Nephron (organoid): ENCODE data around the gene KCNN1.
A peak's percentile ranks its signal among the peaks of the same experiment; 100 is the strongest.

Experiments
- H3K27ac Mint-ChIP-seq, 3 experiments: 2 replicates each; pipeline ENCODE4 v1.8.0; 2020; ENCODE audit warnings: mixed read lengths in 3 of 3, mild to moderate bottlenecking in 2 of 3, moderate library complexity in 1 of 3
- H3K27me3 Mint-ChIP-seq: 2 replicates; pipeline ENCODE4 v1.8.0; 2021; ENCODE audit warnings: low read depth, mild to moderate bottlenecking, moderate library complexity, mixed read lengths
- H3K36me3 Mint-ChIP-seq: 2 replicates; pipeline ENCODE4 v1.8.0; 2020; ENCODE audit warnings: low read depth, mixed read lengths
- H3K4me1 Mint-ChIP-seq: 2 replicates; pipeline ENCODE4 v1.8.0; 2020; ENCODE audit warnings: mixed read lengths
- H3K4me3 Mint-ChIP-seq, 3 experiments: 2 replicates each; pipeline ENCODE4 v1.8.0; 2020; ENCODE audit warnings: mild to moderate bottlenecking in 3 of 3, mixed read lengths in 3 of 3, moderate library complexity in 2 of 3
- H3K9me3 Mint-ChIP-seq: 2 replicates; pipeline ENCODE4 v1.8.0; 2020; ENCODE audit warnings: mixed read lengths
- CTCF ChIP-seq, 3 experiments: fragments of 200-600 bp; sonication (generic); IDR thresholded peaks; one replicate each; pipeline ENCODE4 v1.5.0; 2021; ENCODE audit warnings: antibody characterized with exemption in 3 of 3; ENCODE audit not compliant: unreplicated experiment in 3 of 3

KCNN1 gene

DNA sequence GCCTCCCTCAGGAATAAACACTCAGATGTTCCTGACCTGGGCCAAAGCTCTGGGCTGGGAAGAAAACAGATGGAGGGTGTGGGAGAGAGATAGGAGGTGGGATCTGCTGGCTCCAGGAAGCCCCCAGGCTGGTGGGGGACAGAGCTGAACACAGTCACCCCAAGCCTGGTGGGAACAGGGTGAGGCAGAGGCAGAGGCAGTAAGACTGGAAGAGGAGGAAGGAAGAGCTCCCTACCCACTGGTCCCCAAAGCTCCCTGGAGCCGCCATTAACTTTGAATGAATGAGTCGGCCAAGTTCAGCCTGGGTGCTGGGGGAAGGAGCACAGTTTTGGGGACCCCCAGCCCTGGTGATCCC, 801 bp upstream of the KCNN1 start:
- Mint-ChIP-seq H3K36me3 (no peaks in the 10 kb centered on the region), H3K4me1 (peaks cover 6% of the 10 kb centered on the region), H3K27me3 (peaks cover 38% of the 10 kb centered on the region), H3K27ac (peak overlapping the region in 2 of 3 experiments; percentile 25 to 44), H3K9me3 (no peaks in the 10 kb centered on the region), H3K4me3 (peak overlapping the region; percentile 81 to 85 (median 85))
- TF ChIP-seq CTCF (IDR thresholded peaks at IDR 0.05; ENCODE audit: unreplicated experiment in 3 of 3), result no peak

- peaks cover 6% of the 10 kb centered on the region for H3K4me1 Mint-ChIP-seq
- TF ChIP-seq CTCF (IDR thresholded peaks at IDR 0.05; ENCODE audit: unreplicated experiment in 3 of 3), result no peak
- H3K9me3 Mint-ChIP-seq, result no peaks in the 10 kb centered on the region
- H3K36me3 Mint-ChIP-seq, result no peaks in the 10 kb centered on the region
- no peak overlapping the region for H3K27ac Mint-ChIP-seq
- peaks cover 34% of the 10 kb centered on the region for H3K27me3 Mint-ChIP-seq
- peak overlapping the region; percentile 88 to 90 (median 90) for H3K4me3 Mint-ChIP-seq
These were observed 547 bp downstream of the KCNN1 start for GRCh38 chr19:17967257-17968051.

DNA sequence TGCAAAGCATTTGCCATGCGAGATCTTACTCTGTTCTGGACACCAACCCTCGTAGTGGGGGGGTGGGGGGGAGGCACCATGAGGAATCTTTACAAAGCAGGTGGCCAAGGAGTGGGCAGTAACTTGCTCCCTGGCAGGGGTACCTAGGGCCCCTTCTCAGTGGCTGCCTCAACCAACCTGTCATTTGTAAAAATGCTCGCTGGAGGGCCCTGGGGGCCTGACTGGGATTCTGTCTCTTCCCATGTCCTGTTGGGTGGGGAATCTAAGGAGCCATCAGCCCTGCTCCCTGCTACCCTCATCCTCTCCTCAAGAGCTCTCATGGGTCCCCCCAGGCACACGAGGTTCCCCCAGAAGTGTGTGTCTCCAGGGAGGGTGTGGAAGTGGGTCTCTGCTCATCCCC, 1.5 kb downstream of the KCNN1 start:
- Mint-ChIP-seq H3K4me1 (peaks cover 6% of the 10 kb centered on the region), H3K36me3 (peaks cover 4% of the 10 kb centered on the region), H3K27me3 (peaks cover 32% of the 10 kb centered on the region), H3K4me3 (peak overlapping the region; percentile 68 to 88 (median 68)), H3K9me3 (no peaks in the 10 kb centered on the region), H3K27ac (no peak overlapping the region)
- TF ChIP-seq CTCF (IDR thresholded peaks at IDR 0.05; ENCODE audit: unreplicated experiment in 3 of 3), result no peak

DNA sequence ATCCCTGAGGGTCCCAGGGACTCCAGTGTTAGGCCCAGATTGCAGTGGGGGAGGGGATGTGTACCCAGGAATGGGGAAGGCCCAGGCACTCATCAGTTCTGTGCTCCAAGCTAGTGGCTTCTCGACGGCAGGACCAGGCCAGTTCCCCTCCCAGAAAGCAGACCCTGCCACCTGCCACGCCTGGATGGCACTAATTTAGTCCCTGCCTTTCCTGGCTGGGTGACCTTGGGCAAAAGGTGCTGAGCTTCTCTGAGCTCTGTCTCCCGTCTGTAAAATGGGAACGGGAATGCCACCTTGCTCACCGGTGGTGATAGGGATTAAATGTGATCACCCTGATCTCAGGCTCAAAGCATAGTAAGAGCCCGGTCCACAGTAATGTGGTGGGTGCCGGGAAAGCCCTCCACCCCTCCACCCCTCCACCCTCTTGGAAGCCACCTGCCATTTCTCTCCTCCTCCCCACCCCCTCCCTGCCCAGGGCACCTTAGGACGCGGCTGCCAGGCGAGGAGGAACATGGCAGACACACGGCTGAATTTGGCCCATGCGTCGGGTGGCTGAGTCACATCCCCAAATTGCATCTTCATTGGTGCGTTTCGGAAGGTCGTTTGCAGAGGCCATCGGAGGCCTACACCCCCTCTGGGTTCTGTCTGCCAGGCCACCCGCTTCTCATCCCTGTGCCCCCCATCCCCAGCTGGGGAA, 2.3 kb downstream of the KCNN1 start:
- Mint-ChIP-seq H3K4me1 (peaks cover 6% of the 10 kb centered on the region), H3K4me3 (peak overlapping the region in 1 of 3 experiments; percentile 67), H3K9me3 (no peaks in the 10 kb centered on the region), H3K36me3 (peaks cover 4% of the 10 kb centered on the region), H3K27ac (no peak overlapping the region), H3K27me3 (peaks cover 23% of the 10 kb centered on the region)
- no peak for TF ChIP-seq CTCF (IDR thresholded peaks at IDR 0.05; ENCODE audit: unreplicated experiment in 3 of 3)

- no peak for TF ChIP-seq CTCF (IDR thresholded peaks at IDR 0.05; ENCODE audit: unreplicated experiment in 3 of 3)
- H3K9me3 Mint-ChIP-seq, result no peaks in the 10 kb centered on the region
- H3K36me3 Mint-ChIP-seq, result peaks cover 18% of the 10 kb centered on the region
- H3K4me3 Mint-ChIP-seq, result no peak overlapping the region
- no peaks in the 10 kb centered on the region for H3K4me1 Mint-ChIP-seq
- no peak overlapping the region for H3K27ac Mint-ChIP-seq
- peaks cover 4% of the 10 kb centered on the region for H3K27me3 Mint-ChIP-seq
These were observed 5.3 kb downstream of the KCNN1 start for GRCh38 chr19:17972230-17972629.
